Measurements from ENCODE around the gene ELL2. TPM values are rescaled to one million over a fixed set of nuclear protein-coding genes. Genes with fewer than 3 reads are reported as not detected.
"Not testable (repeated sequence)": the region's sequence is repeated elsewhere in the genome, so short reads cannot be mapped to it uniquely, and the experiment has no call there.

The ELL2 gene
- total RNA-seq, 1 donor from 2014 or later = 52.1 TPM

DNA sequence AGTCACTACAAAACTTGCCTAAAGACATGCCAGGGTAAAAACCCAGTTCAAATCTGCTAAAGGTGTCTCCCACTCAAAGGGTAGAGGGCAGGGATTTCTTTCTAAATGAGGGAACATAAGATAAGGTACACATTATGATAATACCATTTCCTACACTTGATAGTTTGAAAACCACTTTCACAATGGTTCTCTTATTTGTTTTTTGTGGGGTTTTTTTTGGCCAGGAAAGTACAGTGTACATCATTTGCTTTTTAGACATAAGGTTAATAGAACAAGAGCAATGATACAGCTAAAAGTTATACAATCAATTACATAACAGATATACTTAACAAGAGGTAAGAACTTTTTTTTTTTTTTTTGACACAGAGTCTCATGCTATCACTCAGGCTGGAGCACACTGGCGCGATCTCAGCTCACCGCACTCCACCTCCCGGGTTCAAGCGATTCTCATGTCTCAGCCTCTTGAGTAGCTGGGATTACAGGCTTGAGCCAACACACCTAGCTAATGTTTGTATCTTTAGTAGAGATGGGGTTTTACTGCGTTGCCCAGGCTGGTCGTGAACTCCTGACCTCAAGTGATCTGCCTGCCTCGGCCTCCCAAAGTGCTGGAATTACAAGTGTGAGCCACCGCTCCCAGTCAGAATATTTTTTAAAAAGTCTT is 90.4 kb downstream of the ELL2 start:
- Histone ChIP-seq H3K27ac (no peak overlapping the region), H3K27me3 (no peaks in the 10 kb centered on the region), H3K4me3 (no peak overlapping the region), H3K36me3 (no peaks in the 10 kb centered on the region), H3K4me1 (peaks cover 15% of the 10 kb centered on the region), H3K9me3 (no peaks in the 10 kb centered on the region)
- intact Hi-C loops (cut with DNase I) = no loop called here
- TF ChIP-seq, protein P1, sequence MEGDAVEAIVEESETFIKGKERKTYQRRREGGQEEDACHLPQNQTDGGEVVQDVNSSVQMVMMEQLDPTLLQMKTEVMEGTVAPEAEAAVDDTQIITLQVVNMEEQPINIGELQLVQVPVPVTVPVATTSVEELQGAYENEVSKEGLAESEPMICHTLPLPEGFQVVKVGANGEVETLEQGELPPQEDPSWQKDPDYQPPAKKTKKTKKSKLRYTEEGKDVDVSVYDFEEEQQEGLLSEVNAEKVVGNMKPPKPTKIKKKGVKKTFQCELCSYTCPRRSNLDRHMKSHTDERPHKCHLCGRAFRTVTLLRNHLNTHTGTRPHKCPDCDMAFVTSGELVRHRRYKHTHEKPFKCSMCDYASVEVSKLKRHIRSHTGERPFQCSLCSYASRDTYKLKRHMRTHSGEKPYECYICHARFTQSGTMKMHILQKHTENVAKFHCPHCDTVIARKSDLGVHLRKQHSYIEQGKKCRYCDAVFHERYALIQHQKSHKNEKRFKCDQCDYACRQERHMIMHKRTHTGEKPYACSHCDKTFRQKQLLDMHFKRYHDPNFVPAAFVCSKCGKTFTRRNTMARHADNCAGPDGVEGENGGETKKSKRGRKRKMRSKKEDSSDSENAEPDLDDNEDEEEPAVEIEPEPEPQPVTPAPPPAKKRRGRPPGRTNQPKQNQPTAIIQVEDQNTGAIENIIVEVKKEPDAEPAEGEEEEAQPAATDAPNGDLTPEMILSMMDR (IDR thresholded peaks at IDR 0.05) = no peak
- DNase-seq = no peak
- no peak for ATAC-seq

DNA sequence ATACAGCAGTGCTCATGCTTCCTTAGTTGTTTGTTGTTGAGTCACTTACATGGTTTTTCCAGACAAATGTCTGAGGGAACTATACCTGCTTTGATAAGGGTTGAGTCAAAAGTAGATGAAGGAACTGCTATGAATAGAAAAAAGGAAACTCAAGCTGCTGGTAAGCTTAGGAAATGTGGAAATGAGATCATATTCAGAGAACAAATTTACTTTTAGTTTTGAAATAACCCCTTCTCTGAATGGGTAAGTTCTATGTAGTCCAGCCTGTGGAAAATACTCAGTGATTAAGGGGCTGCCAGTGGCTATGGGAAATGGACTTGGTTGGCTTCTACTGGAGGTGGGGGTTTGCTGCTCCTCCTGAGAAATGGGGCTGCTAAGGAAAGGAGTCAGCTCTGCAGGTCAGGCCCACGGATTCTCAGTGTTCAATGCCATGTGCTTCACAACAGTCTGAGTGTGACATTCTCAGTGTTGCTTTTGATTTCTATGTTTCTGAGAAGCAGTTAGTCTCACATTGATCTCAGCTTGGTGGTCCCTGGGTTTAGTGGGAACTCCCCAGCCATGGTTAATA is 91.5 kb downstream of the ELL2 start:
- TF ChIP-seq, protein P1 (IDR thresholded peaks at IDR 0.05) = no peak
- Histone ChIP-seq H3K27me3 (no peaks in the 10 kb centered on the region), H3K4me1 (peaks cover 19% of the 10 kb centered on the region), H3K9me3 (no peaks in the 10 kb centered on the region), H3K4me3 (no peak overlapping the region), H3K36me3 (no peaks in the 10 kb centered on the region), H3K27ac (no peak overlapping the region)
- intact Hi-C loops (cut with DNase I) = no loop called here
- peak; percentile 66 for ATAC-seq
- DNase-seq = no peak

DNA sequence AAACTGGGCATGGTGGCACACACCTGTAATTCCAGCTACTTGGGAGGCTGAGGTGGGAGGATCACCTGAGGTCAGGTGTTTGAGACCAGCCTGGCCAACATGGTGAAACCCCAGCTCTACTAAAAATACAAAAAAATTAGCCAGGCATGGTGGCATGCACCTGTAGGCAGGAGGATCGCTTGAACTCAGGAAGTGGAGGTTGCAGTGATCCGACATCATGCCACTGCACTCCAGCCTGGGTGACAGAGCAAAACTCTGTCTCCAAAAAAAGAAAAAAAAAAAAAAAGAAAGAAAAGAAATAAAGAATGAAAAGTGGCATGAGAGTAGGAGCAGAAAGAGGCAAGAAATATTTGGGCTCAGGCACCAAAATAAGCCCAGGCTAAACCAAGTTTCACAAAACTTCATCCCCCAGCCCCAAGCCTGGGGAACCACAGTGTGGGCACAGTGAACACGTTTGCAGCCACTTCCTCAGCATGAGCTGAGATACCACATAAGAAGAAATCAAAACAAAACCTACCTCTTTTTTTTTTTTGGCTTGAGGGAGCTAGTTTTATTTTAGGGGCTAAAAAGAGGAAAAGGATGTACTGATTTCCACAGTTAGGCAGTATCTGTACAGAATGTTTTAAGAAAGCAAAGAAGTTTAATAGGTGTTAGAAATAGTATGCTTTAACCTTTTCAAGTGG is 92.3 kb downstream of the ELL2 start:
- H3K27ac ChIP-seq; H3K27me3 ChIP-seq; H3K36me3 ChIP-seq; H3K4me3 ChIP-seq; H3K9me3 ChIP-seq; intact Hi-C loops (cut with DNase I); DNase-seq: not testable (repeated sequence)
- H3K4me1 ChIP-seq = peaks cover 27% of the 10 kb centered on the region
- peak; percentile 40 for ATAC-seq

DNA sequence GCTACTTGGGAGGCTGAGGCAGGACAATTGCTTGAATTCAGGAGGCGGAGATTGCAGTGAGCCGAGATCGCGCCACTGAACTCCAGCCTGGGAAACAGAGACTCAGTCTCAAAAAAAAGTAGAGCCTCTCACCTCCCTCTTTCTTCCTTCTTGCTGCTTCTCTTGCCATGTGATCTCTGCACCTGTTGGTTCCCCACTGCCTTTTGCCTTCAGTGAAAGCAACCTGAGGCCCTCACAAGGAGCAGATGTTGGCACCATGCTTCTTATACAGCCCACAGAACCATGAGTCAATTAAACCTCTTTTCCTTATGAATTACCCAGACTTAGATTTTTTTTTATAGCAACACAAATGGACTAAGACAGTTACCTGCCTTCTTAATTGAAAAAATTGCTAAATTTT is 93.5 kb downstream of the ELL2 start:
- Histone ChIP-seq H3K4me3 (no peak overlapping the region), H3K4me1 (peaks cover 34% of the 10 kb centered on the region), H3K27me3 (no peaks in the 10 kb centered on the region), H3K27ac (no peak overlapping the region), H3K36me3 (no peaks in the 10 kb centered on the region), H3K9me3 (no peaks in the 10 kb centered on the region)
- ATAC-seq (no peak), DNase-seq (no peak)
- TF ChIP-seq, protein P1 (IDR thresholded peaks at IDR 0.05) = no peak
- intact Hi-C loops (cut with DNase I) = no loop called here

DNA sequence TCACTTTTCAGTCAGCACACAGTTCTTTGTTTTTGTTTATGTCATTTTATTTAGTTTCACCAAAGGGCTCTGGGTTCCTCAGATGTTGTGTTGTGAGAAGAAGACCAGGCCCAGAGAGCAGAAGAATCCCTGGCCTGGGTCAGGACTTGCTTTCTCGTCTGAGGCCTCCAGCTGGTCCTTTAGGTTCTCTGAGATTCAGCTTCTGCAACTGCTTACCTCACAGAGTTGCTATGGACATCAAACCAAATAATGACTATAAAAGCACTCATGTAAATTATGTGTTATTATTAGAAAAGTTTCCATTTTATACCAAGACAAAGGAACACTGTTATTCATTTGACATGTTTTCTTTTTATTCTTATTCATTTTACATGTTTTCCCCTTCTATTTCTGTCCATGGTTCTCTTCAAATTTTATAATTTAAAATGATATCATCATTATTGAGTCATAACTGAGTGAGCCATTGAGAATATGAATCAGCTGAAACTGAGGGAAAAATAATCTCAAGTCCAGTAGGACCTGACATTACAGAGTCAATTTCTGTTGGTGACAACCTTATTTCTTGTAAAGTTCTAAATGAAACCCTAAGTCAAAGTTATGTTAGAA is 95.1 kb downstream of the ELL2 start:
- Histone ChIP-seq H3K4me1 (peaks cover 50% of the 10 kb centered on the region), H3K27ac (no peak overlapping the region), H3K9me3 (no peaks in the 10 kb centered on the region), H3K36me3 (no peaks in the 10 kb centered on the region), H3K27me3 (no peaks in the 10 kb centered on the region), H3K4me3 (no peak overlapping the region)
- DNase-seq (no peak), ATAC-seq (no peak)
- TF ChIP-seq, protein P1 (IDR thresholded peaks at IDR 0.05) = no peak
- intact Hi-C loops (cut with DNase I) = no loop called here

DNA sequence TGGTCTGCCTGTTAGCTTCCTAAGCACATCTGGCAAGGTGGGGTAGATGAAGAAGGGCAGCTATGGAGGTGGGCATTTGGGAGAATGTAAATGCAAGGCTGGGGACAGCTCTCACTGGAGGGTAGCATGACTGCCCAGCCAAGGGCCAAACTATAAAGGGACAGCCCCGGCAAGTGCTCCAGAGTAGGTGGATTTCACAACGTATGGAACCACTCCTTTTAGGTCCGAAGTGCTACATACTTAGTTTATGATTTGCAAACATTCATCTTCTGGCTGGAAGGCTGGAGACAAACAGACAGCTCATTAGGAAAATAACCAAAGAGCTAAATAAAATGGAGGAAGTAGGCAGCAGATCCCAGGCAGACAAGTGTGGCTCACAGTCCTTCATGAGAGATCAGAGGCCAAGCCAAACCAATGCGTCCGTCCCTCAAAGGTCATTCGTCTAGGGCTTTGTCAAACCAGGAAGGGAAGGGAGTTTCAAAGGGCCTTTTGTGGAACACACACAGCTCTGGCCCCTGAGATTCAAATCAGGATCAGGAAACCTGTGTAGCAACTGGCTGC is 96.6 kb downstream of the ELL2 start:
- Histone ChIP-seq H3K27me3 (no peaks in the 10 kb centered on the region), H3K27ac (peak overlapping the region; percentile 58), H3K9me3 (no peaks in the 10 kb centered on the region), H3K4me3 (no peak overlapping the region), H3K36me3 (no peaks in the 10 kb centered on the region), H3K4me1 (peaks cover 54% of the 10 kb centered on the region)
- TF ChIP-seq, protein P1 (IDR thresholded peaks at IDR 0.05) = no peak
- DNase-seq = no peak
- intact Hi-C loops (cut with DNase I) = no loop called here
- ATAC-seq = peak; percentile 6
